ENCODE results near the gene BRD3OS. TPM values are rescaled to one million over a fixed set of nuclear protein-coding genes. Genes with fewer than 3 reads are reported as not detected.

Gene BRD3OS
- total RNA-seq, 6 donors from 2014 or later = 7.0 to 17.8 (median 11.6) TPM

DNA sequence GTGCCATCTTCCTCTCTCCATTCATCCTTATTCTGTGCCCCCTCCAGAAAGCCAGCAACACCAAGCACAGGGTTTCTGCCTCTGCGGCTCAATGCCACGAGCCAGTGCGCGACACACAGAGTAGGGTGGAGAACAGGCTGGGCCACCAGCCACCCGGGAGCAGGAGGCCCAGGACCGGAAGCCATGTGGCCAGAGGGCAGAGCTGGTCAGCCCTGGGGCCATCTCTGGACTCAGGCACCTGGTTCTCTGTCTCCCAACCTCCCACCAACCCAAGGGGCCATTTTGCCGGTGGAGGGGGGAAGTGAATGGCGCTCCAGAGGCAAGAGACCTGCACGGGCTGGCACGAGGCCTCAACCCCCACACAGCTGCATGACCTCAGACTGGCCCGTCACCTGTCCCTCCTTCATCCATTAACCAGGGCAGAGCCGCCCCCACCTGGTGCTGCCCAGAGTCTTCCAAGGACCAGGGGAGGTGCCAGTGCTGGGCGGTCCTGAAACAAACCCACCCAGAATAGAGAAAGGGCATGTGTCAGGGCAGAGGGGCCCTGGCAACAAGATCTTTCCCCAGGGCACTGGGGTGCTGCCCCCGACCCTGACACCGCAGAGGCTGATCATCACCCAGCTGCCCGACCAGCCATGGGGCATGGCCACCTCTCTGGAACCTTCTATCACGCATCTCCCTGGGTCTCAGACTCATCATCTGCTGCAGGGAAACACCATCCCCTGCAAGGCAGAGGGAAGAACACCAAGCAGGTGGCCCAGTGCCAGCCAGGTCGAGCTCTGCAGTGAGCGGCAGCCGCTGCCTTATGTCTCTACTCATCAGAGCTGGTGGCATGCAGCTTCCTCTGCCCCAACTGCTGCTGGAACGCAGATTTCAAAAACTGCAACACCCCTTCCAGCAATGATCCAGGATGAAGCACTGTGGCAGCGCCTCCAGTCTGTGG is 45.1 kb upstream of the BRD3OS start:
- DNase-seq (peak in 1 of 2 donors; percentile 59), ATAC-seq (ENCODE audit: low FRiP score in 2 of 2) (no peak)
- H3K27me3 ChIP-seq = no peaks in the 10 kb centered on the region

DNA sequence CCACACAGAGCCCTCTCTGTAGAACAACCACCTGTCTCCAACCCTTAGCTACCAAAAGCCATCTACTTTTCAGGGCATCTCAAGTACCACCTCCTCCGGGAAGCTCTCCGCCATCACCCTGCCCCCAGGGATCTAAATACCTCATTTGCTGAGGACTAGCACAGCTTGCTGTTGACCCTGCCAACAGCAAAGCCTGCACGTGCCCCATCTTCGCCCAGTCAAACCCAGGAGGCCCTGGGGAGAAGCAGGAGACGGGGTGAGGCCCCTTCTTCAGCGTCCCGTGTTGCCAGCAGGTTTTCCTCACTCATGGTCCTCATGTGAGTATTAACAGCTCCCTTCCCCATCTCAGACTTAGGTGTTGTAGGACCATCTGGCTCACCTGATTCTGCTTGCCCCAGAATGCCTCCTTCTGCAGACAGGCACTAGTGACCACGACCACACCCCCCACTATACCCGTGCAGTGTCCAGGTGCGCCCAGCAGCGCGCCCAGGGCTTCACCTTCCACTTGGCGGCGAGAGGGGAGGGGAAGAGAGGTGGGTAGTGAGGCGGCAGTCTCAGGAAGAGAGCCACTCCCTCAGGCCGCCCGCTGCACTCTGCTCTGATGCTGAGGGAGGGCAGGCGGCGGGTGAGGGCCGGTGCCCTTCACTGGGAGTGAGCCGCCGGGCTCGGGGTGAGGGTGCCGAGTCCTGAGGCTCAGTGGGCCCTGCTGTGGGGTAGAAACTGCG is 44.3 kb upstream of the BRD3OS start:
- TF ChIP-seq, protein P1, sequence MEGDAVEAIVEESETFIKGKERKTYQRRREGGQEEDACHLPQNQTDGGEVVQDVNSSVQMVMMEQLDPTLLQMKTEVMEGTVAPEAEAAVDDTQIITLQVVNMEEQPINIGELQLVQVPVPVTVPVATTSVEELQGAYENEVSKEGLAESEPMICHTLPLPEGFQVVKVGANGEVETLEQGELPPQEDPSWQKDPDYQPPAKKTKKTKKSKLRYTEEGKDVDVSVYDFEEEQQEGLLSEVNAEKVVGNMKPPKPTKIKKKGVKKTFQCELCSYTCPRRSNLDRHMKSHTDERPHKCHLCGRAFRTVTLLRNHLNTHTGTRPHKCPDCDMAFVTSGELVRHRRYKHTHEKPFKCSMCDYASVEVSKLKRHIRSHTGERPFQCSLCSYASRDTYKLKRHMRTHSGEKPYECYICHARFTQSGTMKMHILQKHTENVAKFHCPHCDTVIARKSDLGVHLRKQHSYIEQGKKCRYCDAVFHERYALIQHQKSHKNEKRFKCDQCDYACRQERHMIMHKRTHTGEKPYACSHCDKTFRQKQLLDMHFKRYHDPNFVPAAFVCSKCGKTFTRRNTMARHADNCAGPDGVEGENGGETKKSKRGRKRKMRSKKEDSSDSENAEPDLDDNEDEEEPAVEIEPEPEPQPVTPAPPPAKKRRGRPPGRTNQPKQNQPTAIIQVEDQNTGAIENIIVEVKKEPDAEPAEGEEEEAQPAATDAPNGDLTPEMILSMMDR (IDR thresholded peaks at IDR 0.05) = no peak
- TF ChIP-seq POLR2AphosphoS5 (IDR thresholded peaks at IDR 0.05) (no peak), EP300 (IDR thresholded peaks at IDR 0.05) (no peak), POLR2A (IDR thresholded peaks at IDR 0.05) (no peak)
- WGBS, 2 donors = 82 to 88% methylated on average over 6 to 23 of the region's 25 CpGs
- DNase-seq (peak in 1 of 2 donors; percentile 75), ATAC-seq (ENCODE audit: low FRiP score in 2 of 2) (no peak)
- peak overlapping the region in 1 of 4 donors; percentile 89 for H3K27ac ChIP-seq
- peaks cover 20 to 47% (median 33%) of the 10 kb centered on the region in 4 donors for H3K4me1 ChIP-seq
- H3K9me3 ChIP-seq = no peaks in the 10 kb centered on the region
- no peak overlapping the region for H3K4me3 ChIP-seq
- H3K36me3 ChIP-seq = no peaks in the 10 kb centered on the region
- H3K27me3 ChIP-seq = no peaks in the 10 kb centered on the region

More for the DNA sequence above, 45.1 kb upstream of the BRD3OS start:
- Histone ChIP-seq H3K27ac (peak overlapping the region; percentile 77 to 89 (median 80)), H3K4me1 (peaks cover 20 to 47% (median 33%) of the 10 kb centered on the region in 4 donors), H3K4me3 (peak overlapping the region in 2 of 4 donors; percentile 24 to 32), H3K9me3 (no peaks in the 10 kb centered on the region), H3K36me3 (no peaks in the 10 kb centered on the region)
- TF ChIP-seq, protein P1 (IDR thresholded peaks at IDR 0.05) = no peak
- TF ChIP-seq POLR2AphosphoS5 (IDR thresholded peaks at IDR 0.05) (no peak), POLR2A (IDR thresholded peaks at IDR 0.05) (no peak), EP300 (IDR thresholded peaks at IDR 0.05) (no peak)
- WGBS, 2 donors = 77 to 83% methylated on average over 11 to 22 of the region's 22 CpGs

DNA sequence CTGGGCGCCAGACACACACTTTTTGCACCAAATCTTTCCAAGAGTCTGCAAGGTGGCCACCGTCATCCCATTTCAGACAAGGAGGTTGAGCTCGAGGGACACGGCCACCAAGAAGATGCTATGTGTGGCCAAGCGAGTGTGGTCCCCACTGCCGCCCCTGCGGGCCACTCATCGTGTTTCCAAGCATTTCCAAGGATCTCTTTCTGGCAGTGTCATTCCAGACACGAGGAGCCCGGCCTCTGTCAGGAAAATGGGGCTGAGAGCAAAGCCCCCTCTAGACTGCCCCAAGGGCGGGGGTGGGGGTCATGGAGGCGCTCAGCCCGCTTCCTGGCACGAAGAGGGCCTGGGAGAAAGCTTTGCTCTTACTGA is 43.7 kb upstream of the BRD3OS start:
- H3K4me3 ChIP-seq = no peak overlapping the region
- no peak for TF ChIP-seq EP300 (IDR thresholded peaks at IDR 0.05)
- TF ChIP-seq POLR2A (IDR thresholded peaks at IDR 0.05) = no peak
- no peak for TF ChIP-seq POLR2AphosphoS5 (IDR thresholded peaks at IDR 0.05)
- TF ChIP-seq, protein P1 (IDR thresholded peaks at IDR 0.05) = no peak
- H3K4me1 ChIP-seq = peaks cover 20 to 47% (median 33%) of the 10 kb centered on the region in 4 donors
- ATAC-seq (ENCODE audit: low FRiP score in 2 of 2) = no peak
- DNase-seq = peak in 1 of 2 donors; percentile 53
- H3K36me3 ChIP-seq = no peaks in the 10 kb centered on the region
- no peaks in the 10 kb centered on the region for H3K27me3 ChIP-seq
- H3K27ac ChIP-seq = peak overlapping the region in 1 of 4 donors; percentile 8
- 90 to 93% methylated on average over 12 to 13 of the region's 14 CpGs for WGBS, 2 donors
- no peaks in the 10 kb centered on the region for H3K9me3 ChIP-seq

DNA sequence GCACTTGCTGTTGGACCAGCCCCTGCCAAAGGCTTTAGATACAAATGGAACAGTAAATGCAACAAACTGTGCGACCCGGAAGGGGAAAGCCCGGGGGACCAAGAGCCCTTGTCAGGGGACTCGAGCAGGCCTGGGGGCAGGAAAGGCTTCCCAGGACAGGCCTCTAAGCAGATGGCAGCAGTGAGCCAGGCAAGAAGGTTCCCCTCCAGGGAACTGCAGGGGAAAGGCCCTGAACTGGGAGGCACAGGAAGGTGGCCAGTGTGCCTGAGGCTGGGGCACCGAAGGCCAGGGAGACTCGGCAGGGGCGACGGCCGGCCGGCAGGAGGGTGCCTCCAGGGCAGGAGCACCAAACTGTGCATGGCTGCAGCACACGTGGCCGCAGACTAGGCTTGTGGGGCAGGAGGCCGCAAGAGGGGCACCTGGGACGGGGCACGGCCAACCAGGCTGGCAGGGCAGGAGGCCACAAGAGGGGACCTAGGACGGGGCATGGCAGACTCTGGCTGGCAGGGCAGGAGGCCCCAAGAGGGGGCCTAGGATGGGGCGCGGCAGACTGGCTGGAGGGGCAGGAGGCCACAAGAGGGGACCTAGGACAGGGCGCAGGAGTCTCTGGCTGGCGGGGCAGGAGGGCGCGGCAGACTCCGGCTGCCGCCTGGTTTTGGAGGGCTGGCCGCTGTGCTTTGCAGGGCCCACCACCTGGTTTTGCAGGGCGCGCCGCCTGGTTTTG is 43.2 kb upstream of the BRD3OS start:
- Histone ChIP-seq H3K36me3 (no peaks in the 10 kb centered on the region), H3K9me3 (no peaks in the 10 kb centered on the region), H3K27ac (peak overlapping the region in 1 of 4 donors; percentile 8), H3K4me3 (no peak overlapping the region), H3K27me3 (no peaks in the 10 kb centered on the region), H3K4me1 (peaks cover 20 to 43% (median 33%) of the 10 kb centered on the region in 4 donors)
- DNase-seq (peak in 1 of 2 donors; percentile 83), ATAC-seq (ENCODE audit: low FRiP score in 2 of 2) (no peak)
- TF ChIP-seq, protein P1 (IDR thresholded peaks at IDR 0.05) = no peak
- TF ChIP-seq EP300 (IDR thresholded peaks at IDR 0.05) (no peak), POLR2AphosphoS5 (IDR thresholded peaks at IDR 0.05) (no peak), POLR2A (IDR thresholded peaks at IDR 0.05) (no peak)
- WGBS, 2 donors = 87 to 90% methylated on average over 17 to 28 of the region's 28 CpGs

All from upper lobe of left lung (tissue), 6 donors.